ENCODE measurements around the gene NR3C2.

NR3C2 gene

DNA sequence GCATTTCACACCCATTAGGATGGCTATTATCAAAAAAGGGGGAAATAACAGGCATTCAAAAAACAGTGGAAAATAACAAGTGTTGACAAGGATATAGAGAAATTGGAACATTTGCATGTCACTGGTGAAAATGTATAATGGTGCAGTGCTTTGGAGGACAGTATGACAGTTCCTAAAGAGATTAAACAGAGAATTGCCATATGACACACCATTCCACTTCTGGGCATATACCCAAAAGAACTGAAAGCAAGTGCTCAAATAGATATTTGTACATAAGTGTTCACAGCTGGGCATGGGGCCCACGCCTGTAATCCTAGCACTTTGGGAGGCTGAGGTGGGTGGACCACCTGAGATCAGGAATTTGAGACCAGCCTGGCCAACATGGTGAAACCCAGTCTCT, 348.1 kb downstream of the NR3C2 start:
- H3K4me1 ChIP-seq (ENCODE audit: insufficient read depth, low read length, severe bottlenecking): peaks cover 20% of the 10 kb centered on the region
- H3K27me3 ChIP-seq (ENCODE audit: insufficient read depth, low read length): no peaks in the 10 kb centered on the region
- no peak overlapping the region for H2AFZ ChIP-seq (ENCODE audit: low read length)
- H3K36me3 ChIP-seq (ENCODE audit: insufficient read depth, low read length): no peaks in the 10 kb centered on the region
- H3K27ac ChIP-seq (ENCODE audit: low read depth, low read length, poor library complexity, severe bottlenecking): no peak overlapping the region
- H3K4me2 ChIP-seq (ENCODE audit: low read length): no peak overlapping the region
- no peaks in the 10 kb centered on the region for H3K79me2 ChIP-seq (ENCODE audit: insufficient read depth, low read length)
- no peaks in the 10 kb centered on the region for H3K9me2 ChIP-seq (ENCODE audit: low read depth, low read length)
- H3K9me3 ChIP-seq (ENCODE audit: low read length): no peaks in the 10 kb centered on the region
- no peaks in the 10 kb centered on the region for H3F3A ChIP-seq (ENCODE audit: insufficient read depth, low read length)
- TF ChIP-seq CTCF (IDR thresholded peaks at IDR 0.05; ENCODE audit: low read length): no peak
- TF ChIP-seq EZH2 (IDR thresholded peaks at IDR 0.05; ENCODE audit: borderline replicate concordance, low read length): no peak
- H4K20me1 ChIP-seq (ENCODE audit: insufficient read depth, low read length): no peaks in the 10 kb centered on the region
- H3K9ac ChIP-seq (ENCODE audit: low read length): no peak overlapping the region
- no peak overlapping the region for H3K4me3 ChIP-seq (ENCODE audit: low read depth, low read length, poor library complexity, severe bottlenecking)

- H3K9ac ChIP-seq (ENCODE audit: low read length): no peak overlapping the region
- peaks cover 20% of the 10 kb centered on the region for H3K4me1 ChIP-seq (ENCODE audit: insufficient read depth, low read length, severe bottlenecking)
- no peaks in the 10 kb centered on the region for H3K9me3 ChIP-seq (ENCODE audit: low read length)
- no peaks in the 10 kb centered on the region for H3F3A ChIP-seq (ENCODE audit: insufficient read depth, low read length)
- H3K36me3 ChIP-seq (ENCODE audit: insufficient read depth, low read length): no peaks in the 10 kb centered on the region
- H3K4me3 ChIP-seq (ENCODE audit: low read depth, low read length, poor library complexity, severe bottlenecking): no peak overlapping the region
- no peak overlapping the region for H2AFZ ChIP-seq (ENCODE audit: low read length)
- no peaks in the 10 kb centered on the region for H4K20me1 ChIP-seq (ENCODE audit: insufficient read depth, low read length)
- H3K27ac ChIP-seq (ENCODE audit: low read depth, low read length, poor library complexity, severe bottlenecking): no peak overlapping the region
- no peak overlapping the region for H3K4me2 ChIP-seq (ENCODE audit: low read length)
- H3K27me3 ChIP-seq (ENCODE audit: insufficient read depth, low read length): no peaks in the 10 kb centered on the region
- no peak for TF ChIP-seq EZH2 (IDR thresholded peaks at IDR 0.05; ENCODE audit: borderline replicate concordance, low read length)
- TF ChIP-seq CTCF (IDR thresholded peaks at IDR 0.05; ENCODE audit: low read length): no peak
- no peaks in the 10 kb centered on the region for H3K9me2 ChIP-seq (ENCODE audit: low read depth, low read length)
- H3K79me2 ChIP-seq (ENCODE audit: insufficient read depth, low read length): no peaks in the 10 kb centered on the region
Observed at GRCh38 chr4:148093065-148093464, 349.1 kb downstream of the NR3C2 start.

DNA sequence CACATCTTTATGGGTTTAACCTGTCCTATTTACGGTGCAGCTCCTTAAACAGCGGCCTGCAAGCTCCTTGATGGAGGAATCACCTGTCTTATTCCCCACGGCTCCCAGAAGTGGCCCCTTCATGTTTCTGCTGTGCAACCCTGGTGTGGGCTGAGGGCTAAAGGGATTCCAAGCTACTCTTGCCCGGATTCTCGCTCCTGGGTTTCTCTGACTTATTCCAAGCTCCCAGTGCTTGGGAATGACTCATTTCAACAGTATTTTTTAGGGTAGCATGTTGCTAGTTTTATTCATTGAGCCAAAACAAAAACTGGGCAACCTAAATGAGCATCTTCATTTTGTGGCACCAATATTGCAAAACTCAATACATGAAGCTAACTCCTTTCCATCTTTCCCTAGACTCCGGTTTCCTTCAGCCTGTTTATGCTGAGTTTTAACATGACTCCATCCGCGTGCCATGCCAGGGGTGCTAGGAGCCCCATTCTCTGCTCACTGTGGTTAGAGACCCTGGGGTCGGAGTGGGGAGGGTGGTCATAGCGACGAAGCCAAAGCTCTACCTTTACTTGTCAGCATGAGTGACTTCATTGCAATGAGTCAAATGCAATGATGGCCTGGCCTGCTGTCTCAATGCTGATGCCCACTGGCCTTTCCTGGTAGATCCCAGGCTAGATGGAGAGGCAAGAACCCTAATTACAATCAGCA, 349.7 kb downstream of the NR3C2 start:
- no peaks in the 10 kb centered on the region for H3K9me3 ChIP-seq (ENCODE audit: low read length)
- no peak overlapping the region for H3K4me2 ChIP-seq (ENCODE audit: low read length)
- no peaks in the 10 kb centered on the region for H4K20me1 ChIP-seq (ENCODE audit: insufficient read depth, low read length)
- no peak for TF ChIP-seq CTCF (IDR thresholded peaks at IDR 0.05; ENCODE audit: low read length)
- no peak for TF ChIP-seq EZH2 (IDR thresholded peaks at IDR 0.05; ENCODE audit: borderline replicate concordance, low read length)
- no peak overlapping the region for H3K4me3 ChIP-seq (ENCODE audit: low read depth, low read length, poor library complexity, severe bottlenecking)
- no peaks in the 10 kb centered on the region for H3F3A ChIP-seq (ENCODE audit: insufficient read depth, low read length)
- H3K9me2 ChIP-seq (ENCODE audit: low read depth, low read length): no peaks in the 10 kb centered on the region
- H3K4me1 ChIP-seq (ENCODE audit: insufficient read depth, low read length, severe bottlenecking): peaks cover 20% of the 10 kb centered on the region
- H3K36me3 ChIP-seq (ENCODE audit: insufficient read depth, low read length): no peaks in the 10 kb centered on the region
- H3K27me3 ChIP-seq (ENCODE audit: insufficient read depth, low read length): no peaks in the 10 kb centered on the region
- no peak overlapping the region for H2AFZ ChIP-seq (ENCODE audit: low read length)
- H3K9ac ChIP-seq (ENCODE audit: low read length): no peak overlapping the region
- H3K79me2 ChIP-seq (ENCODE audit: insufficient read depth, low read length): no peaks in the 10 kb centered on the region
- H3K27ac ChIP-seq (ENCODE audit: low read depth, low read length, poor library complexity, severe bottlenecking): no peak overlapping the region

Data from OCI-LY1 (cell line).